Neural cell (in vitro differentiated cells): Measurements from ENCODE around the gene ZNF326. TPM values are rescaled to one million over a fixed set of nuclear protein-coding genes. Genes with fewer than 3 reads are reported as not detected.

Experiments
- H2AFZ ChIP-seq: fragments of 200-600, 300-800 bp; sonication (generic), shearing (Covaris generic); 2 replicates; pipeline ENCODE4 v1.6.0; 2014; ENCODE audit warnings: low read depth, mild to moderate bottlenecking, antibody characterized with exemption, low read length, moderate library complexity
- H3F3A ChIP-seq: fragments of 200-600 bp; shearing (Covaris generic); 2 replicates; pipeline ENCODE4 v1.6.1; 2016; ENCODE audit warnings: mild to moderate bottlenecking, moderate library complexity, mixed read lengths, antibody characterized with exemption, low read length; ENCODE audit not compliant: insufficient read depth, poor library complexity, severe bottlenecking
- H3K27ac ChIP-seq: fragments of 200-600, 300-800 bp; sonication (generic), shearing (Covaris generic); 2 replicates; pipeline ENCODE4 v1.5.1; 2014; ENCODE audit warnings: mild to moderate bottlenecking, low read length, moderate library complexity
- H3K27me3 ChIP-seq: fragments of 300-800, 200-600 bp; sonication (generic), shearing (Covaris generic); 2 replicates; pipeline ENCODE4 v1.6.0; 2014; ENCODE audit warnings: mild to moderate bottlenecking, low read depth, low read length, moderate library complexity; ENCODE audit not compliant: insufficient read depth
- H3K36me3 ChIP-seq: fragments of 300-800, 200-600 bp; sonication (generic), shearing (Covaris generic); 2 replicates; pipeline ENCODE4 v1.5.1; 2014; ENCODE audit warnings: mild to moderate bottlenecking, antibody characterized with exemption, low read length, moderate library complexity; ENCODE audit not compliant: insufficient read depth
- H3K4me2 ChIP-seq: fragments of 300-800, 200-600 bp; sonication (generic), shearing (Covaris generic); 2 replicates; pipeline ENCODE4 v1.6.0; 2014; ENCODE audit warnings: mild to moderate bottlenecking, low read length
- H3K4me3 ChIP-seq: fragments of 300-800, 200-600 bp; sonication (generic), shearing (Covaris generic); 2 replicates; pipeline ENCODE4 v1.5.1; 2014; ENCODE audit warnings: mild to moderate bottlenecking, low read length, moderate library complexity
- H3K79me2 ChIP-seq: fragments of 200-600 bp; shearing (Covaris generic); replicated peaks from 2 replicates; pipeline ENCODE4 v1.6.0; 2014; ENCODE audit warnings: mild to moderate bottlenecking, low read length, moderate library complexity; ENCODE audit not compliant: insufficient read depth
- H3K9ac ChIP-seq: fragments of 300-800, 200-600 bp; sonication (generic), shearing (Covaris generic); 2 replicates; pipeline ENCODE4 v1.6.1; 2016; ENCODE audit warnings: mild to moderate bottlenecking, low read length, mixed read lengths
- H3K9me2 ChIP-seq: fragments of 200-600 bp; shearing (Covaris generic); 2 replicates; pipeline ENCODE4 v1.6.1; 2016; ENCODE audit warnings: mild to moderate bottlenecking, low read length, mixed read lengths; ENCODE audit not compliant: insufficient read depth
- H3K9me3 ChIP-seq: fragments of 200-600, 300-800 bp; sonication (generic), shearing (Covaris generic); 2 replicates; pipeline ENCODE4 v1.6.1; 2016; ENCODE audit warnings: mild to moderate bottlenecking, mixed run types, low read length, moderate library complexity, mixed read lengths
- H4K20me1 ChIP-seq: fragments of 200-600 bp; shearing (Covaris generic); 2 replicates; pipeline ENCODE4 v1.6.1; 2016; ENCODE audit warnings: mild to moderate bottlenecking, mixed run types; ENCODE audit not compliant: insufficient read depth
- CTCF ChIP-seq: fragments of 450-650 bp; IDR thresholded peaks from 2 replicates; pipeline ENCODE4 v1.5.1; 2014; ENCODE audit warnings: antibody characterized with exemption, mild to moderate bottlenecking, moderate library complexity; ENCODE audit not compliant: poor library complexity, severe bottlenecking
- MXI1 ChIP-seq: fragments of 450-650 bp; conservative IDR thresholded peaks from 2 replicates; pipeline ENCODE4 v1.6.1; 2014; ENCODE audit warnings: antibody characterized with exemption, mild to moderate bottlenecking; ENCODE audit not compliant: poor library complexity, severe bottlenecking
- POLR2AphosphoS5 ChIP-seq: IDR thresholded peaks from 2 replicates; pipeline ENCODE4 v1.6.1; 2012
- RAD21 ChIP-seq: fragments of 450-650 bp; conservative IDR thresholded peaks from 2 replicates; pipeline ENCODE4 v1.6.1; 2014; ENCODE audit warnings: antibody characterized with exemption, mild to moderate bottlenecking, moderate library complexity
- REST ChIP-seq: IDR thresholded peaks from 2 replicates; pipeline ENCODE4 v1.6.1; 2012; ENCODE audit warnings: borderline replicate concordance
- SMC3 ChIP-seq: fragments of 450-650 bp; conservative IDR thresholded peaks from 2 replicates; pipeline ENCODE4 v1.6.1; 2014; ENCODE audit warnings: antibody characterized with exemption, mild to moderate bottlenecking, moderate library complexity; ENCODE audit not compliant: poor library complexity
- TAF1 ChIP-seq: IDR thresholded peaks from 2 replicates; pipeline ENCODE4 v1.6.1; 2012; ENCODE audit warnings: low read depth
- polyA plus RNA-seq: library from polyadenylated mRNA; depleted of rRNA; stranded (reverse); fragments of >200 nt; gene quantifications from 2 replicates; pipeline ENCODE4 v1.2.3, GENCODE V29; 2014

Gene ZNF326
- polyA plus RNA-seq, 1 donor from 2014 or later, result 65.0 TPM

GRCh38 chr1:89965193-89965768, 29.6 kb upstream of the ZNF326 start:
- no peaks in the 10 kb centered on the region for H3K9me3 ChIP-seq
- peak overlapping the region; percentile 11 for H3K4me3 ChIP-seq
- TF ChIP-seq RAD21 (no peak), CTCF (no peak)

GRCh38 chr1:89966656-89967055, 28.3 kb upstream of the ZNF326 start:
- no peak overlapping the region for H3K27ac ChIP-seq
- H3K9me2 ChIP-seq, result no peaks in the 10 kb centered on the region
- H2AFZ ChIP-seq, result no peak overlapping the region
- H4K20me1 ChIP-seq, result no peaks in the 10 kb centered on the region
- TF ChIP-seq TAF1 (no peak), SMC3 (no peak), CTCF (no peak), REST (no peak), POLR2AphosphoS5 (no peak), MXI1 (no peak)
- H3K36me3 ChIP-seq, result no peaks in the 10 kb centered on the region
- H3K9ac ChIP-seq, result no peak overlapping the region
- H3K4me2 ChIP-seq, result no peak overlapping the region
- no peaks in the 10 kb centered on the region for H3K79me2 ChIP-seq
- no peaks in the 10 kb centered on the region for H3K27me3 ChIP-seq
- H3K4me3 ChIP-seq, result no peak overlapping the region
- H3F3A ChIP-seq, result no peaks in the 10 kb centered on the region
- no peaks in the 10 kb centered on the region for H3K9me3 ChIP-seq

More at GRCh38 chr1:89965193-89965768, 29.6 kb upstream of the ZNF326 start:
- Histone ChIP-seq H3K79me2 (no peaks in the 10 kb centered on the region), H3K27me3 (no peaks in the 10 kb centered on the region), H3K9ac (no peak overlapping the region), H3K9me2 (no peaks in the 10 kb centered on the region), H3K4me2 (no peak overlapping the region), H3F3A (no peaks in the 10 kb centered on the region), H2AFZ (no peak overlapping the region), H3K36me3 (no peaks in the 10 kb centered on the region), H3K27ac (peak overlapping the region; percentile 46), H4K20me1 (no peaks in the 10 kb centered on the region)
